Measurements from ENCODE around the gene SYT2.
"Not testable (repeated sequence)": the region's sequence is repeated elsewhere in the genome, so short reads cannot be mapped to it uniquely, and the experiment has no call there.

Gene SYT2

DNA sequence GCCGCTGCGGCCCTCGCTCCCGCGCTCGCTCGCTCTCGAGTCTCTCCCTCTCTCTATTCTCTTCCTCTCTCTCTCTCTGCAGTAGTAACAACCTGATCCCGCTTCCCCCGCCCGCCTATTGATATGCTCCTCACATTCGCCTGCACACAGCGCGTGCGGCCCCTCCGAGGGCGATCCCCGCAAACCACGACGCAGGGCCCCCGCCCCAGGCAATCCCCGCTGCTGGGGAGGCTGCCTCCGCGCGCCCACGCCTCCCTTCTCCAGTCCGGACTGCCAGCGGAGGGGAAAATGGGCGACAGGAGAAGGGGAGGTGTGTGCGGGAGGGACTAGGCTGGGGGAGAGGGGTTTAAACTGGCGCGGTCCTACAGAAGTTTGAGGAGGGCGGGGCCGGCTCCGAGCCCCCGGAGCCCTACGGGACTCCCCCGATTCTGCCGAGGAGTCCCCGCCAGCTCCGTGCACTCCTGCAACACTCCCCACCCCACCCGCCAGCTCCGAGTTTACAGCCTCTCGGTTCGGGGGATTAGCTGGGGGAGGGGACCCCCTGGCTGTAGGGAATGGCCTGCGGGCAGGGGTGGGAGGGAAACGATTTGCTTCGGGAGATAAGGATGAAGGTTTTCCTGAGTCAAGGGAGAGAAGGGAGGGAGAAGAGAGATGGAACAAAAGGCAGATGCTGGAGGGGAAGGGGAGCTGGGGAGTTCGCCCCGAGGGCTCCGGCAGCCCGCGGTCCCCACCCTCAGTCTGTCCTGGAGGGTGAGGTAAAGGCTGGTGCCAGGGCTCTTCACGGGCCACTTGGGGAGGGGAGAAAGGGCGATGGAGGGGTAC is 66.6 kb downstream of the SYT2 start:
- no peak for DNase-seq (ENCODE audit: low spot score)

DNA sequence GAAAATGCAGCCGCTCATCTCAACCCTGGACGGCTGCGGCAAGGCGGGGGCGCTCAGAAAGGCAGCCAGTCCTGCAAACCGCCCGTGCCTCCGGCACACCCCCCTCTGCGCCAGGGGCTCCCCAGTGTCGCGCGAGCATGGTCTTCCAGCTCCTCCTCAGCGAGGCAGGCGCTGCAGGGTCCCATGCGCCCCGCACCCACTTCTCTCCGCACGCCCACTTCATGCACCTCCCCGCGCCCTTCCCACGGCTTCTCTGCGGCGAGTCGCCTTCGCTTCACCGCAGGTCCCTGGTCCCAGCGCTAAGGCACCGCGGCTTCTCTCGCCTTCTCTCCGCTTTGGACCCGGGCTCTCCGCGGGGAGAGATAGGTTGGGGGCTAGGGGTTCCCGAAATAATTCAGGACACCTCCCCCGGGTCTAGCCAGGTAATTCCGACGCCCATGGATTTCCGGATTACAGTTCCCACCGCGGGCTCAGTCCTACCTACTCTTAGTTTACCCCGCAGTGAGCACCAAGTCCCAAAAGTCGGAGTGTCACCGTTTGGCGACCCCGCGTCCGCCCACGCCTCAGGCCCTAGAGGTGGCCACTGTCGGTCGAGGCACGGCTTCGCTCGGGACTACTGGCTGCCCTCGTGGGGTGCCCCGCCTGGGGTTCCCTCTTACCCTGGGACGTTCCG is 67.5 kb downstream of the SYT2 start:
- DNase-seq (ENCODE audit: low spot score) = no peak

DNA sequence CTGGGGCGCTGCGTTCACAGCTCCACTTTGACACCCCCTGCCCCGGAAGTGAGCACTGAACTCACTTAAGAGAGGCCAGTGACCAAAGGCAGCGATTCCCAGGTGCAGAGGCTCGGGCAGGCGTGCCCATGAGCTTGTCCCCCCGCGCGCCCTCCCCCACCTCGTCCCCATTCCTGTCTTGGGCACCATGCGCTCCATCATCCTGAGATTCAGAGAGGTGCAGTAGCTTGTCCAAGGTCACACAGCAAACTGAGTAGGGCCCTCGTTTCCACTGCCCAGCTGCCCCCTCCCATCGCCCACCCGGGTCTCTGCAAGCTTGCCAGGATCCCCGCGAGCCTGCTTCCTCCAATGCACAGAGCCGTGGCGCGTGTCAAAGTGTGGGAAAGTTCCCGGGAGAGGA is 68.0 kb downstream of the SYT2 start:
- no peak for DNase-seq (ENCODE audit: low spot score)

DNA sequence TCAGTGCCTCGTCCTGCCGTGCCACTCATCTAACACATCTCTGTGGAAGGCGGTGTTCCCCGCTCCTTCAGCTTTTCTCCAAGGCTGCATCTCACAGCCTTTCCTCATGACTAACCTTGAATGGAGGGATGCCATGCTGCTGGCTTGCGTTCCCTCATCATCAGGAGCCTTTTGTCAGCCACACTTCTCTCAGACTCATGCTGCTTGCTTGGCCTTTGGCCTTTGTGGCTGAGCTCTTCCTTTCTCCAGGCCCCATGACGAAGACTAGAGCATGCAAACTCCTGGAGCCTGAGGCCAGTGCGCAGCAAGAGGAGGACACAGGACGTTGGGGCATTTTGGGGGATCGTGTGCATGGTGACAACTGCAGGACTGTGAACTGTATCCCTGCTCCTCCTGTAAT is 70.8 kb downstream of the SYT2 start:
- no peak for DNase-seq (ENCODE audit: low spot score)

DNA sequence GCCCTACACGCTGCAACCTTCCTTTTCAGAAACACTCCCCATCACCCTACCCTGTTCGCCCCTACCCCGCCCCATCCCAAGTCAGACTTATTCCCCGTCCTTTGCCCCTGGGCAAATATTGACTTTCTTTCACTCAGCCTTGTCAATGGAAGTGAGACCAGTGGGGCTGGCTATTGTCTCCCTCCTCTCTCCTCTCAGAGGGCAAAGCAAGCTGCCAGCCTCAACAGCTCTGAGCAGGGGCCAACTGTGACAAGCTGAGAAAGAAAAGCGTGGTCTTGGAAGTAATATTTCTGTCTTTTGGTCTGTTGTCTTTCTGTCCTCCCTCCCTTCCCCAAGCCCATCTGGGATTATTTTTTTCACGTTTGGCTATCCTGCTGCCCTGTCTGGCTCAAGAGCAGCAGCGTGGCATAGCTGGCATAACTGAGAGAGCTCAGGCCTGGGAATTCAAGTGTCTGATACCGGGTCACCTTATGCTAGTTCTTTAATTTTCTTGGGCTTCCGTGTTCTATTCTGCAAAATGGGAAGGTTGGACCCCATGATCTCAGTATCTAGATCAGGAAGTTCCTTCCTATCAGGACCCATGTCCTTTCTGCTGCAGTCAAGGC is 71.5 kb downstream of the SYT2 start:
- not testable (repeated sequence) for DNase-seq (ENCODE audit: low spot score)

DNA sequence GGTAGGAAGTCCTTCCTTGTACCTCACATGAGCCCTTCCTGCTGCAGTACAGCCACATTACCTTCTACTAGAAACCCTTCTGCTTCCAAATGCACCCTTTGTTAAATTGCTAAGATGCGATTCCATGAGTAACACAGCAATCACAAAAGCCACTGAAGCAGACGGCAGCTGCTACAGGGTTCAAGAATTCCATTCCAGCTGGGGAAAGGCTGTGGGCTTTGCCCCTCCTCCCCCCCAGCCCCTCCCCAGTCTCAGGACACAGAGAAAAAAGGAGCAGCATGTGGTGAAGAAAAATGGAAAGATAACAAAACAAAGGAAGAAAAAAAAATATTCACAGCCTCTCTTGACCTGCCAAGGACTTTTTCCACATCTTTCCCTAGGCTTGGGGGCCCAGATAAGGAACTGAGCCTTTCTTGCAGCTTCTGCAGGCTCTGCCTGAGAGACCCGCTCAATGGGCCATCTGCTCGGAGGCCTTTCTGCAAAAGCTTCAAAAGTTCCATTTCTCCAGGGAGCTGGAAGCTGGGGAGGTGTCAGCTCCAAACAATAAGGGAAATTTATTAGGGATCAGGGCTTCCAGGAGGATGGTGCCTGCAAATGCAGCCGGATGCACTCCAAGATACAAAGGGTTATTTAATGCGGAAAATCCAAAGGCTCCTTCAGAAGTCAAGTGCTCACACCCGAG is 72.1 kb downstream of the SYT2 start:
- no peak for DNase-seq (ENCODE audit: low spot score)

DNA sequence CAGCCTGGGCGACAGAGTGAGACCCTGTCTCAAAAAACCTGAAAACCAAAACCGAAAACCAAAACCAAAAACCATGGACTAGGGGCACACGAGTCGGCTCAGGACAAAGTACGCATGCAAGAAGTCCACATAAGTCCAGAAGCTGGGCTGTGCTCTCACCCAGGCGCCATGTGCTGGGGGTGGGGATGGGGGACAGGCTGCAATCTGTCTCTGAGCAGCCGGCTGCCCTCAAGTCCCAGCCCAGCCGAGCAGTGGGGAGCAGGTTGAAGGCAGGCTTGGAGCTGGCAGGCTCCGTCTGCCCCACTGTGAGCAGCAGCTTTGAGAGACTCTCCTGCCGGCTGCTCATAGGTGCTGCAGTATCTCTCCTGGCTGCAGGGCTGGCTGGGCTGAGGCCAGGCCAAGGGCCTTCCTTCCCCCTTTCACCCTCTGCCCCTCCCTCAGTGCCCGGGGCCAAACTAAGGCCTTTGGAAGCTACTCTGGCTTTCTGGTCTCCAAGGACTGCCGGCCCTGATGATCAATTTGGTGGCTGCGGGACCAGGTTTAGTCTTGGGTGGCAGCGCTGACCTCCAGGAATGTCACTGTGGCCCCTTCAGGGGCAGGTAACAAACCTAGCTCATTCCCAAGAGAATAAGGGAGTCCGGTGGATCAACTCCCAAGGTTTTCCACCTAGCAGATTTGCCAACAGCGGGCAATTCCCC is 72.8 kb downstream of the SYT2 start:
- not testable (repeated sequence) for DNase-seq (ENCODE audit: low spot score)

DNA sequence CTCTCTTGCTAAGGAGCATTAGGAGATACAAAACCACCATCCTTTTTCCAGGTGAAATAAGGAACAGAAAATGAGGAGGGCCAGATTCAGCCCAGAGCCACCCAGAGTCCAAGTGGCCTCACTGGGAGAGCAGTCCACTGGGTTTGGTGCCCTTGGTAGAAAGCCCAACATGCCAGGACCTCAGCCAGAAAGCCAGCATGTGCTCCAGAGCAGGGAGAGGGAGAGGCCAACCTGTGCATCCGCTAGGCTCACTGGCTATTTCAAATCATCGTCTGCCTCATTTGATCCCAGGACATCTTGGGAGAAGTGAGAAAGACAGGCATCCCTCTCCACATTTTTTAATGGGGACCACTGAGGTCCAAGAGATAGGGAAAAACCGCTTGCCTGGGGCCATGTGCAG is 74.1 kb downstream of the SYT2 start:
- not testable (repeated sequence) for DNase-seq (ENCODE audit: low spot score)

DNA sequence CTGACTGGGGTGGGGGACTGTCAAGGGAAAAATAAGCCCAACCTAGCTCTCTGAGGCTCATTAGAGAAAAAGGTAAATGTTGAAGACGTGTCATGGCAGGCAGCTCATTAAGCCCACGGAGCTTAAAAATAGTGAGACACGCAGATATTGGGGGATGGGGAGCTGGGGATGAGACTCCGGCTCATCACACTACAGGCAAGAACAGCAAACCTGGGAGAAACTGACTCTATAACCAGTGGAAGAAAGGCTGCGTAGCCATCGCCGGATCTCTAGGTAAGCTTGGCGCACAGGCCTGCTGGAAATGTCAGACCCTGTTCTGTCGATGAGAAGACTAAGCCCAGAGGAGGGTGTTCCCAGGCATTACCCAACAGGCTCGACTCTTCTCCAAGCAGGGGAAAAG is 78.0 kb downstream of the SYT2 start:
- DNase-seq (ENCODE audit: low spot score) = no peak

DNA sequence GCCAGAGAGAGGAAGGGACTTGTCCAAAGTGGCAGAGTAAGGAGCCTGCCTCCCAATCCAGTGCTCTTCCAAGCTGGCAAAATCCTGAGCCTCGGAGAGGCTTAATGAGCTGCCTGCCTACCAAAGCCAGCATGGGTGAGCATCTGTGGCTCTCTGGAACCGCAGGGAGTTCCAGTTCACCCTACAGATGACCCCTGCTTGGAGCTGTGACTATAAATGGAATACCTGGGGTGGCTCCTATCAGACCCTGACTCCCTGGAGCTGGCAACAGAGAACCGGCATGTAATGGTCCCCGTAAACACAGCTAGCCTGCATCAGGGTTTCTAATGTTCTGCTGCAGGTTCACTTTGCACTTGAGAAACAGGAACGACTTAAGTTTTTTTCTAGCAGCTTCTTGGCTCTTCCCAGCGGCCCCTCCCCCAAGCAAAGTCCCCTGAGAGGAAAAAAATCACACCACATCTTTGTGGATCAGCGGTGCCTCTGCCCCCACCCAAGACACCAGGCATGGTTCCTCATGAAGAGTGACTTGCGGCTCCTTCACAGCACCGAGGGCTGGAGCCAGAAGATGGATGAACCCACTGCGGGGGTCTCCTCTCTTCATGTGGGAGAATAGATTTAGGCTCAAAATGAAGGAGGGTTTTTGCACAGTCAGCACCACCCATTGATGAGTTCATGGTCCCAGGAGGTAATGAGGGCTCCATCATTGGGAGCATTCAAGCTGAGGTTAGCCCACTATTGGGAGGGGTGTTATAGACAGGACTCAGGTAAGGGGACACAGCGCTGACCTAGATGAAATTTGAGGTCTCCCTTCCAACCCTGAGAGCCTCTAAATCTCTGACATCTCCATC is 79.0 kb downstream of the SYT2 start:
- DNase-seq (ENCODE audit: low spot score) = no peak

DNA sequence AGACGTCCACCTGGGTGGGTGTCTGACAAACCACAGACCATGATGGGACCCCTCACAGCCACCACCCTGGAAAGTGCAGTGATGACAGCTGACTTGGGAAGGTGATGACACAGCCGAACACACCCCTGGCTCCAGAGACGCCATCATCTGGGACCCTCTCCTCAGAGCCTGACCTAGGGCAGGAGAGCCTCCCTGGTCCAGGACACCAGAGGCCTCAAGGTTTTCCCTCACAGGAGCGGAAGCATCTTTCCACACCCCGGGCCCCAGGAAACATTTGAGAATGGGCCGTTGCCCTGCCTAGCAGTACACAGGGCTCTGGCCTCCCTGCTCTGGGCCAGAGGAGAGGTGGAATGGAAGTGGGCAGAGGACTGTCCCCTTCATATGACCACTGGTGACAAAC is 79.7 kb downstream of the SYT2 start:
- DNase-seq (ENCODE audit: low spot score) = no peak

DNA sequence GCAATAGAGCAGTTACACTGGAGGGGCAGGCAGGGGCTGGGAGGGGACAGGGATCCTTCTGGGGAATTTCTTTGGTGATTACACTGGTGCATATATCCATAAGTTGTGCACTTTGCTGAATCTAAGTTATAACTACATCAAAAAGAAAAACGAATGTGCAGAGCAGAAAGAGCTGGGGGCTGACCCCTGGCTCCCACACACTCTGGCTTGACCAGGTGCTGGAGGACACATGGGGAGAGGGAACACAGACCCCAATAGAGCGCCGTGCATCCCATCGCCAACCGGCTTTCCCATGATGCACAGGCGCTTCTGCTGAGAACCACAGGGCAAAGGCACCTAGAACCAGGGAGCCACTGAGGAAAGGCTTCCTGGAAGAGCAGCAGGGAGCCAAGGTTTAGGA is 80.2 kb downstream of the SYT2 start:
- DNase-seq (ENCODE audit: low spot score) = not testable (repeated sequence)

DNA sequence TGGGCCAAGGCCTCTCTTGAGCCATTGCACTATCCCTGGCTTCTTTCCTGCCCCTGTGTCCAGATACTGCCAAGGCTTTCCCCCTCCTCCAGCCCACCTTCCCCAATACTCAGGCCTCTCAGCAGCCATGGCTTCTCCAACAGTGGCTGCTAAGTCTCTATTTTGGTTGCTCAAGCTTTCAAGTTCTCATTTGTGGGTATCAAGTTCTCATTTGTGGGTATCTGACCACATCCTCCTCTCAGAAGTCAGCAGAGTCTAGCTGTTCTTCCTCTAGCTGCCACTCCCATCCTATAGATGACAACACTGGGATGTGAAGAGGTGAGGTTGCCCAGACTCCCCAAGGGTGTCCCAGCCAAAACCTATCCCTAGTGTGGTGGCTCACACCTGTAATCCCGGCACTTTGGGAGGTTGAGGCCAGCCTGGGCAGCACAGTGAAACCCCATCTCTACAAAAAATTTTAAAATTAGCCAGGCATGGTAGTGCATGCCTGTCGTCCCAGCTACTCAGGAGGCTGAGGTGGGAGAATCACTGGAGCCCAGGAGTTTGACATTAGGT is 80.9 kb downstream of the SYT2 start:
- DNase-seq (ENCODE audit: low spot score) = not testable (repeated sequence)

DNA sequence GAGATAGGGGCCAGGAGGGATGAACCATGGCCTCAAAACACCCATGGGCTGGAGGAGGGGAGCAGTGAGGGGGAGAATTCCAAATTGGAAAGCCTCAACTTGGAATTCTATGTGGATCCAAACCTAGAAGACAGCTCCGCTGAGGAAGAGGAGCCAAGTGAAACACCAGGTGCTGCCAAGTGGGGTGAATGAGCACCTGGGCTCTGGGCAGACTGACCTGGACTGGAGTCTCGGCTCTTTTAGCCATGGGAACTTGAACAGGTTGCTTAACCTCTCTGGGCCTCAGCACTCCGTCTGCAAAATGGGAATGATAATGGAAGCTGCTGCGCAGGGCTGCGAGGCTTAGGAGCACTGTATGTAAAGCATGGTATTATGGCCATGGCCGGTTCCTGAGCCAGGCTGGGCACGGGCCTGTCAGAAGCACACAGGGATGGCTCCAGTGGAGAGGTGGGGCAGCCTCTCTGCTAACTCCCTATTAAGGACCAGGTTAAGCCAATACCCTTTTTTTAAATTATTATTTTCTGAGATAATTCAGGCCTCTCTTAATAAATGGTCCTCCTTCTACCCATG is 81.5 kb downstream of the SYT2 start:
- DNase-seq (ENCODE audit: low spot score) = no peak

DNA sequence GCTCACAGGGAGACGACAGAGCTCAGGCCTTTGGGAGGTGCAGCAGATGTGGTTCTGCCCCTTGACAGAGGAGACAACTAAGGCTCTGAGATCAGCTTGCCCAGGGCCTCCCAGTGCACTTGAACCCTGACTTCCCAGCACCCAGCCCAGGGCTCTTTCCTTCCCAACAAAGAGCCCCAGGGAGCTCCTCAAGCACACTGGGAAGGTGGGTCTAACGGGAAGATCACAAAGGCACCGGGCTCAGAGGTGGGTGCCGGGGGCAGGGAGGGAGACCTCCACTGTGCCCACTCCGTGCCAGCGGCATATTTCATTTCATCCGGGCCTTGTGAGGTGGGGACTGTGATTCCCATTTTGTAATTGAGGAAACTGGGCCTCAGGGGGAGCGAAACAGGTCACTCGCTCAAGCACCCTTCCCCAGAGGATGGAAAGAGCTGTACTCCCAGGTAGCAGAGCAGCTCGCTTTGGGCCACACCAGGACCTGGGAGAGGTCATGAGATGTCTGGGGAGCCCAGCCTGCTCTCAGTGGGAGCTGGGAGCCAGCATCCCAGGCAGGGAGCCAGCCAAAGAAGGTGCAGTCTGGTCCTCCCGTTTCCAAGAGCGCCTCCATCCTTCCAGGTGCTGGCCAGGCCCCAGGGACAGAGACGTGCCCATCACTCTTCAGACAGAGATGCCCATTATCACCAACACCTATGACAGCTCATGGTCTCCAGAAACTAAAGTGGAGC is 82.3 kb downstream of the SYT2 start:
- no peak for DNase-seq (ENCODE audit: low spot score)

DNA sequence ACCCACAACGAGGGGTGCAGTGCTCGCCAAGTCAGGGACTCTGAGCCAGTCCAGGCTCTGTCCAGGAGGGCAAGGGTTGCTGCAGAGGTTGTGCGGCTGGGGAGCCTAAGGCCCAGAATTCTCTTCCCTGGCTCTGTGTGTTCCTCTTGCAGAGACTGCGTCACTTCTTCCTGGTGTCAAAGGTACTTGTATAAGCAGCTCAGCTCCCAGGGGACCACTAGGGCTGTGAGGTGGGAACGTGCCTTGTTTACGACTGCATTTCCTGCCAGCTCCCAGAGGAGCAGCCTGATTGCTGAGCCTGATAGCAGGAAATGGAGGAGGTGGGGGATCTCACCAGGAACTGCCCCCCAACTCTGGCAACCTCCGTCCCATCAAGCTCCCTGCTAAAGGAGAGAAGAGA is 83.2 kb downstream of the SYT2 start:
- DNase-seq (ENCODE audit: low spot score) = not testable (repeated sequence)

DNA sequence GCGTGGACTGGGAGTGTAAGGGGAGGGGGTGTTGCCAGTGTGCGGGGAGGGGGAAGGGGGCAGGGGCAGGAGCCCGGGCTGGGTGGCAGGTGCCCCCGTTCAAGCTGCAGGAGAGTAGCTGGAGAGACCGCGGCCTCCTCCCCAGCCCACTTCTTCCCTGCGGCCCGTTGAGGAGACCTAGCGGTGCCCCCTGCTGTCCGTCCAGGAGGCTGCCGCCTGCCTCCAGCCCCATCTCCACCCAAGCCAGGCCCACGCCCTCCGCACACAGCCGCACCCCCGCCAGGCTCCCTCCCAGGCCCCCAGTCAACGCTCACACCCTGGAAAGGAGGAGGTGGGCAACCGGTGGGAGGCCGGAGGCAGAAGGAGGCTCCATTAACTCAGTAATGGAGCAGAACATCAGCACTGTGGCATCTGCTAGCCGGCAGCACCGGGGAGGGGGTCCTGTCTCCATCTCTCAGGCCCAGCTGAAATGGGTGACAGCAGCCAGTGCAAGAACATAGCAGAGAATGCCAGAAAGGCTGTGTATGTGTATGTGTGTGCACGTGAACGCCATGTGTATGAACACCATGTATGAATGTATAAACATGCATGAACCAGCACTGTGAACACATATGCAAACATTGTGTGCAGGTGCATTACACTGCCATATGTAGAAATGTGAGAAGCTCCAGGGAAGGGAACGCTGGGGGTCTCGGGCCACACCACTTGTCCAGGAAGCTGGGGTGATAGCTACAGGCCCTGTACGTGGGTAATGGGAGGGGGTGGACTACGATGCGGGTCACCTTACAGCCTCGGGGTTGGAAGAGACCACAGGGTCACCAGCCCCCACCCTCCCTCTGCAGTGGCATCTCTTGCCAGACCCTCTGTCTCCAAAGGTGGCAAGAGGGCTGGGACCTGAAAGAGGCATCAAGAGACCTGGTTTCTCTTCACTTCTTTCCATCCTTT is 84.6 kb downstream of the SYT2 start:
- DNase-seq (ENCODE audit: low spot score) = no peak

DNA sequence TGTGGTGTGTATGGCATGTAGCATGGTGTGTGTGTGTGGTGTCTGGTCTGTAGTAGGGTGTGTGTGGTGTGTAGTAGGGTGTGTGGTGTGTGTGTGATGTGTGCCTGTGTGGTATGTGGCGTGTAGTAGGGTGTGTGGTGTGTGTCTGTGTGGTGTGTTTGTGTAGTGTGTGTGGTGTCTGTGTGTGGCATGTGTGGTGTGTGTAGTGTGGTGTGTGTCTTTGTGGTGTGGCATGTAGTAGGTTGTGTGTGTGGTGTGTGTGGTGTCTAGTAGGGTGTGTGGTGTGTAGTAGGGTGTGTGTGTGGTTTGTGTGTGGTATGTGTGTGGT is 85.5 kb downstream of the SYT2 start:
- DNase-seq (ENCODE audit: low spot score) = no peak
